Body of pancreas (tissue), 4 donors: Measurements from ENCODE around the gene RAB6A.

Experiments
- CTCF ChIP-seq, 7 experiments: fragments of 450-650 bp in 4 of 7; fragments of 200-600 bp in 3 of 7; sonication (generic) in 3 of 7; IDR thresholded peaks; one replicate each; pipeline ENCODE4 v1.5.1; 2016 to 2019; ENCODE audit warnings: antibody characterized with exemption in 7 of 7
- POLR2A ChIP-seq, 3 donors: fragments of 450-650 bp; IDR thresholded peaks; one replicate each; pipeline ENCODE4 v1.6.1; 2016; ENCODE audit warnings: antibody characterized with exemption in 3 of 3, mild to moderate bottlenecking in 2 of 3

- no peak for TF ChIP-seq CTCF (IDR thresholded peaks at IDR 0.05)
- TF ChIP-seq POLR2A (IDR thresholded peaks at IDR 0.05): no peak
Observed at GRCh38 chr11:73748300-73748699, 12.6 kb downstream of the RAB6A start.
